Ureter (tissue), 1 donor: ENCODE measurements around the gene RYR3. TPM values are rescaled to one million over a fixed set of nuclear protein-coding genes. Genes with fewer than 3 reads are reported as not detected.

Experiments used
- DNase-seq: peaks from one replicate; pipeline ENCODE4 v3.0.0-alpha.2; 2020; ENCODE audit warnings: low spot score
- total RNA-seq: library from RNA; stranded (reverse); gene quantifications from one replicate; pipeline ENCODE4 v1.2.4, GENCODE V29; 2023
- donor health status: DM: yes; HTN: yes; CAD: no.

Gene RYR3
- total RNA-seq, 1 donor from 2014 or later = 10.6 TPM

GRCh38 chr15:33874156-33874555 is 563.4 kb downstream of the RYR3 start:
- DNase-seq = no peak

GRCh38 chr15:33882921-33883320 is 572.2 kb downstream of the RYR3 start:
- DNase-seq = no peak

- no peak for DNase-seq
These were observed 577.4 kb downstream of the RYR3 start for GRCh38 chr15:33888176-33888575.

DNA sequence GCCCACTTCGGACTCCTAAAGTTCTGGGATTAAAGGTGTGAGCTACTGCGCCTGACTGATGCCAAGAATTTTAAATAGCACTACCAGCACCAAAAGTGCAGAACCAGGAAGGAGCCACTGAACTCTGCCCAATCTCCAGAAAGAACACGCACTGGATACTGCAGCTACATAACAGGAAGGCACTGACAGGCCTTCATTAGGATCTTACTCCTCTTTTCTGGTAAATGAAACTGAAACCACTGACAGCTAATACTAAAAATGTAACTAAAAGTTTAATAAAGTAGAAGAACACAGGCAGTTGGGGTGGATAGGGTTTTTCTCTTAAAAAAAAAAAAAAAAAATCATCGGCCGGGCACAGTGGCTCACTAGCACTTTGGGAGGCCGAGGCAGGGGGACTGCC is 583.4 kb downstream of the RYR3 start:
- DNase-seq = no peak

DNA sequence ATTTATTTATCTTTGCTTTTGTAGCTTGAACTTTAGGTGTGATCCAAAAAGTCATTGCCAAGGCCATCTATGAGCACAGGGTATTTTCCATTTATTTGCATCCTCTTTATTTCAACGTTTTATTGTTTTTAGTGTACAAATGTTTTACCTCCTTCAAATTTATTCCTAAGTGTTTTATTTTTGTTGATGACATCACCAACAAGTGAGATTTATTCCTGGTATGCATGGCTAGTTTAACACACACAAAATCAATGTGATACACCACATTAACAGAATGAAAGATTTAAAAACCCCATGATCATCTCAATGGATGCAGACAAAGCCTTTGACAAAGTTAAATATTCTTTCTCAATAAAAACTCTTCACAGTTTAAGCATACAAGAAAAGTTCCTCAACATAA is 591.3 kb downstream of the RYR3 start:
- no peak for DNase-seq

- no peak for DNase-seq
These were observed 592.9 kb downstream of the RYR3 start for GRCh38 chr15:33903661-33904060.

GRCh38 chr15:33907326-33907725 is 596.6 kb downstream of the RYR3 start:
- no peak for DNase-seq

GRCh38 chr15:33908406-33908805 is 597.6 kb downstream of the RYR3 start:
- no peak for DNase-seq

- DNase-seq = no peak
These were observed 600.0 kb downstream of the RYR3 start for GRCh38 chr15:33910741-33911140.

DNA sequence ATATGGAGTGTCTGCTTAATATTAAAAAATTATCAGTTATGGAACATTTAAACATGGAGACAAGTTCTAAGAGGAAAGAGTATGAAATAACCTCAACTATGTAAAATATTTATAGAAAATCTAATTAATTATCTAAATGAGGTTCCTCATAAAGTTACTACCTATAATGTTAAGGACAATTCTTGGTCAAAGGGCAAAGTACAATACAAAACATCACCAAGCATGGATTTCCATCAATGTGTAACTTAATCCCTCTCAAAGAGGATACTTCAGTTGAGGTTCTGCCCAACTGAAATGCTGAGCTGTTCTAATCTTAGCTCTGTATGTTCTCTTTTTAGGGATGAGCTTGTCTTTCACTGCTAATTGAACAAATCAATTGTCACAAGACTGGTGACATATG is 601.6 kb downstream of the RYR3 start:
- DNase-seq = no peak

DNA sequence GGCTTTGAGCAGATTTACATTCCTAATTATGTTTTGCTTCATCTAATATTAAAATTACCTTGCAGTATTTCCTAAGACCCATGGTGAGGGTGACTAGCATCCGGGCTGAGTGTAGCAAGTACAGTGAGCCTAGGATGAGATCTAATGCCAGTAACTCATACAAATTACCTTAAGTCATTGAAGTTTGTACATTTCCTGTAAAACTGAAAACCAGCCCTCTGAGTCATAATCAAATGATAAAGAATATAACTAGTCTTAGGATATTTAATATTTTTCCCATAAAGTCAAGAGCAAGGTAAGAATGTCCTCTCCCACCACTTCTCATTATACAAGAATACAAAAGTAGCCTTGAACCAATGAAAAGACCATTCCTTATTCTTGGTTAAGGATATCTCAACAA is 602.7 kb downstream of the RYR3 start:
- no peak for DNase-seq

Other genes with a start within 250 kb of the RYR3 start
- 16.1 TPM for gene FMN1, start 116.3 kb upstream of the RYR3 start, total RNA-seq